Activated B cell treated with CpG ODN at 0.5 μM for 24 hours (primary cell): ENCODE measurements around the gene TMEM260. TPM values are rescaled to one million over a fixed set of nuclear protein-coding genes. Genes with fewer than 3 reads are reported as not detected.

Experiments used
- ATAC-seq: fragments of 200-7000 bp; cut with Tn5 transposase; one replicate; pipeline ENCODE4 v1.10.0; 2021; ENCODE audit warnings: low read depth, mild to moderate bottlenecking, moderate library complexity
- CTCF ChIA-PET: fragments of 350-600 bp; sonication (Branson Sonifier 250); formaldehyde crosslinking; loops from one replicate; lab custom pipeline; 2021; ENCODE audit warnings: antibody characterized with exemption; lab: Charles Lee
- POLR2A ChIA-PET: fragments of 350-600 bp; sonication (Branson Sonifier 250); formaldehyde crosslinking; loops from one replicate; lab custom pipeline; 2021; ENCODE audit warnings: antibody characterized with exemption; lab: Charles Lee
- DNase-seq: peaks from one replicate; pipeline ENCODE4 v3.0.0; 2022
- H3K27ac Mint-ChIP-seq: one replicate; pipeline ENCODE4 v1.8.0; 2020; ENCODE audit warnings: mixed read lengths
- H3K27me3 Mint-ChIP-seq: one replicate; pipeline ENCODE4 v1.8.0; 2021; ENCODE audit warnings: mixed read lengths
- H3K36me3 Mint-ChIP-seq: one replicate; pipeline ENCODE4 v1.8.0; 2021; ENCODE audit warnings: low read depth, mixed read lengths
- H3K4me1 Mint-ChIP-seq: one replicate; pipeline ENCODE4 v1.8.0; 2021; ENCODE audit warnings: mixed read lengths
- H3K4me3 Mint-ChIP-seq: one replicate; pipeline ENCODE4 v1.8.0; 2020; ENCODE audit warnings: mild to moderate bottlenecking, mixed read lengths
- H3K9me3 Mint-ChIP-seq: one replicate; pipeline ENCODE4 v1.8.0; 2020; ENCODE audit warnings: mixed read lengths
- CTCF ChIP-seq: fragments of 200-600 bp; IDR thresholded peaks from one replicate; pipeline ENCODE4 v1.8.0; 2022; ENCODE audit warnings: antibody characterized with exemption, mild to moderate bottlenecking
- intact Hi-C: fragments of 100-400 bp; cut with micrococcal nuclease; formaldehyde crosslinking; loops from one replicate; pipeline ENCODE4 v1.15.1; 2024
- total RNA-seq: library from RNA; stranded (reverse); gene quantifications from 2 replicates; pipeline ENCODE4 v1.2.3, GENCODE V29; 2022

Gene TMEM260
- total RNA-seq, 1 donor from 2014 or later, result 24.7 TPM

- ChIA-PET CTCF (no interaction called here), POLR2A (interaction anchor here (1.0 kb wide), 1 partner anchor 15 kb away, joined by 5 read pairs; no protein-coding TSS in a partner anchor)
- Mint-ChIP-seq H3K4me3 (no peak overlapping the region), H3K36me3 (no peaks in the 10 kb centered on the region), H3K27ac (no peak overlapping the region), H3K27me3 (peaks cover 16% of the 10 kb centered on the region), H3K4me1 (no peaks in the 10 kb centered on the region), H3K9me3 (peaks cover 2% of the 10 kb centered on the region)
- intact Hi-C loops, result no loop called here
- no peak for ATAC-seq
- DNase-seq, result no peak
- no peak for TF ChIP-seq CTCF
Measured at GRCh38 chr14:56561606-56562005, 18.0 kb upstream of the TMEM260 start.

DNA sequence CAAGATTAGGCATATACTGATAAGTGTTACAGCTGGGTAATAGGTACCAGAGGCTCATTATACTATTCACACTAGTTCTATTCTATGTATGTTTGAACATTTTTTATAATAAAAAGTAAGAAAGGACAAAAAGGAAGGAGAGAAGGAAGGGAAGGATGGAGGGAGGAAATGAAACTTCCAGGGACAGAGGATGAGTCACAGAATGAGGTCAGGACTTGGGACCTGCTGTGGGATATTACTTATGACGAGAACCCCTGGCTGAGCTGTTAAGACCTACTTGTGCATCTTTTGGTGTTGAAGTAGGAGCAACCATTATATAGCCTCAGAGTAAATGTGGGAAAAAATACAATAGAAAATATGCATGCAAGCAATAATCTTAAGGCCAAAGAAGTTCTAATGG lies 16.7 kb upstream of the TMEM260 start:
- H3K4me3 Mint-ChIP-seq, result no peak overlapping the region
- CTCF ChIA-PET, result no interaction called here
- no peaks in the 10 kb centered on the region for H3K4me1 Mint-ChIP-seq
- TF ChIP-seq CTCF, result no peak
- H3K27ac Mint-ChIP-seq, result no peak overlapping the region
- POLR2A ChIA-PET, result interaction anchor here (1.0 kb wide), 1 partner anchor 13 kb away, joined by 5 read pairs; no protein-coding TSS in a partner anchor
- no peak for ATAC-seq
- peaks cover 2% of the 10 kb centered on the region for H3K9me3 Mint-ChIP-seq
- peaks cover 15% of the 10 kb centered on the region for H3K27me3 Mint-ChIP-seq
- intact Hi-C loops, result no loop called here
- no peaks in the 10 kb centered on the region for H3K36me3 Mint-ChIP-seq
- no peak for DNase-seq

GRCh38 chr14:56569174-56569573 lies 10.4 kb upstream of the TMEM260 start:
- ATAC-seq (no peak), DNase-seq (no peak)
- H3K36me3 Mint-ChIP-seq, result no peaks in the 10 kb centered on the region
- intact Hi-C loops, result no loop called here
- CTCF ChIA-PET, result no interaction called here
- H3K4me3 Mint-ChIP-seq, result no peak overlapping the region
- POLR2A ChIA-PET, result no interaction called here
- H3K27ac Mint-ChIP-seq, result no peak overlapping the region
- no peaks in the 10 kb centered on the region for H3K4me1 Mint-ChIP-seq
- H3K27me3 Mint-ChIP-seq, result peaks cover 22% of the 10 kb centered on the region
- no peaks in the 10 kb centered on the region for H3K9me3 Mint-ChIP-seq
- no peak for TF ChIP-seq CTCF

GRCh38 chr14:56570295-56570694 lies 9.3 kb upstream of the TMEM260 start:
- no peak for DNase-seq
- POLR2A ChIA-PET, result no interaction called here
- no peak overlapping the region for H3K4me3 Mint-ChIP-seq
- CTCF ChIA-PET, result no interaction called here
- peaks cover 22% of the 10 kb centered on the region for H3K27me3 Mint-ChIP-seq
- ATAC-seq, result no peak
- H3K9me3 Mint-ChIP-seq, result no peaks in the 10 kb centered on the region
- H3K27ac Mint-ChIP-seq, result no peak overlapping the region
- TF ChIP-seq CTCF, result no peak
- intact Hi-C loops, result loop anchor here (5.0 kb wide), 1 partner anchor 632 kb away; no protein-coding TSS in a partner anchor
- H3K36me3 Mint-ChIP-seq, result no peaks in the 10 kb centered on the region
- H3K4me1 Mint-ChIP-seq, result no peaks in the 10 kb centered on the region

- no peak for DNase-seq
- no peak for ATAC-seq
- ChIA-PET POLR2A (interaction anchor here (0.6 to 3.2 kb wide), 10 partner anchors 10 to 1723 kb away, joined by 3 to 16 read pairs (median 4); partner anchors contain the start of genes AP5M1, EXOC5, NAA30 and PELI2), CTCF (no interaction called here)
- Mint-ChIP-seq H3K27ac (peak overlapping the region; percentile 80), H3K4me3 (peak overlapping the region; percentile 90), H3K36me3 (peaks cover 12% of the 10 kb centered on the region), H3K4me1 (peaks cover 35% of the 10 kb centered on the region), H3K9me3 (no peaks in the 10 kb centered on the region), H3K27me3 (no peaks in the 10 kb centered on the region)
- intact Hi-C loops, result loop anchor here (5.0 kb wide), 1 partner anchor 1168 kb away; the partner anchor contains the start of gene ATG14
- no peak for TF ChIP-seq CTCF
Measured at GRCh38 chr14:56580221-56580711, 668 bp downstream of the TMEM260 start.
